SH-SY5Y (cell line): Measurements from ENCODE around the gene PDX1.

Source experiments
- GATA2 ChIP-seq: IDR thresholded peaks from 2 replicates; pipeline ENCODE4 v1.6.1; 2011; ENCODE audit warnings: mild to moderate bottlenecking, low read depth, low read length
- GATA3 ChIP-seq: IDR thresholded peaks from 2 replicates; pipeline ENCODE4 v1.6.1; 2011; ENCODE audit warnings: low read depth, mild to moderate bottlenecking, low read length, moderate library complexity

- TF ChIP-seq GATA2 (no peak), GATA3 (no peak)
These were observed 1.0 kb downstream of the PDX1 start for GRCh38 chr13:27920677-27921420.
